WTC11 (cell line): ENCODE data around the gene ATP6AP1. TPM values are rescaled to one million over a fixed set of nuclear protein-coding genes. Genes with fewer than 3 reads are reported as not detected.
A peak's percentile ranks its signal among the peaks of the same experiment; 100 is the strongest.

Experiments used
- ATAC-seq: fragments of 200-7000 bp; cut with Tn5 transposase; 2 replicates; pipeline ENCODE4 v1.10.0; 2021; ENCODE audit warnings: mild to moderate bottlenecking, moderate library complexity
- CTCF ChIA-PET: fragments of 300-600 bp; sonication (Branson Sonifier 250); formaldehyde crosslinking; loops from one replicate; lab custom pipeline; 2021; ENCODE audit warnings: antibody characterized with exemption; lab: Charles Lee
- POLR2A ChIA-PET: fragments of 350-600 bp; sonication (Branson Sonifier 250); formaldehyde crosslinking; loops from one replicate; lab custom pipeline; 2021; ENCODE audit warnings: antibody characterized with exemption; lab: Charles Lee
- DNase-seq: peaks from one replicate; pipeline ENCODE4 v3.0.0; 2021; ENCODE audit warnings: low spot score
- H3K27ac Mint-ChIP-seq: 2 replicates; pipeline ENCODE4 v1.8.0; 2021; ENCODE audit warnings: mixed read lengths
- H3K27me3 Mint-ChIP-seq: 2 replicates; pipeline ENCODE4 v1.8.0; 2021; ENCODE audit warnings: low read depth, mild to moderate bottlenecking, moderate library complexity, mixed read lengths
- H3K36me3 Mint-ChIP-seq: 2 replicates; pipeline ENCODE4 v1.8.0; 2021; ENCODE audit warnings: mixed read lengths
- H3K4me1 Mint-ChIP-seq: 2 replicates; pipeline ENCODE4 v1.8.0; 2022; ENCODE audit warnings: mixed read lengths
- H3K4me3 Mint-ChIP-seq: 2 replicates; pipeline ENCODE4 v1.8.0; 2021; ENCODE audit warnings: mild to moderate bottlenecking, moderate library complexity, mixed read lengths
- H3K9me3 Mint-ChIP-seq: 2 replicates; pipeline ENCODE4 v1.8.0; 2021; ENCODE audit warnings: mixed read lengths
- ATF6 ChIP-seq: sonication (generic); formaldehyde crosslinking; IDR thresholded peaks from 2 replicates; pipeline ENCODE4 v1.8.1; 2023; ENCODE audit warnings: mild to moderate bottlenecking, missing genetic modification reagents
- CTCF ChIP-seq: fragments of 200-600 bp; IDR thresholded peaks from 2 replicates; pipeline ENCODE4 v1.8.0; 2022; ENCODE audit warnings: antibody characterized with exemption
- ESRRA ChIP-seq: sonication (generic); formaldehyde crosslinking; IDR thresholded peaks from 2 replicates; pipeline ENCODE4 v1.8.1; 2022; ENCODE audit warnings: mild to moderate bottlenecking, missing genetic modification reagents, borderline replicate concordance
- FOXP4 ChIP-seq: sonication (generic); formaldehyde crosslinking; IDR thresholded peaks from 2 replicates; pipeline ENCODE4 v1.8.0; 2022; ENCODE audit warnings: mild to moderate bottlenecking, missing genetic modification reagents
- GTF2I ChIP-seq: fragments of 250-450 bp; sonication (Bioruptor Pico); conservative IDR thresholded peaks from 2 replicates; pipeline ENCODE4 v1.4.0; 2021; ENCODE audit warnings: mild to moderate bottlenecking
- HMGA2 ChIP-seq: fragments of 250-450 bp; sonication (Bioruptor Pico); IDR thresholded peaks from 2 replicates; pipeline ENCODE4 v1.4.0; 2021; ENCODE audit warnings: mild to moderate bottlenecking, moderate library complexity
- HMGXB4 ChIP-seq: sonication (generic); formaldehyde crosslinking; IDR thresholded peaks from 2 replicates; pipeline ENCODE4 v1.8.1; 2023; ENCODE audit warnings: mild to moderate bottlenecking, moderate library complexity, missing genetic modification reagents
- KAT7 ChIP-seq: sonication (generic); formaldehyde crosslinking; IDR thresholded peaks from 2 replicates; pipeline ENCODE4 v1.8.1; 2023; ENCODE audit warnings: missing genetic modification reagents, mild to moderate bottlenecking, borderline replicate concordance
- MXD4 ChIP-seq: fragments of 250-450 bp; sonication (Bioruptor Pico); IDR thresholded peaks from 2 replicates; pipeline ENCODE4 v1.8.0; 2021; ENCODE audit warnings: mild to moderate bottlenecking, moderate library complexity, borderline replicate concordance
- NFATC4 ChIP-seq: fragments of 250-450 bp; sonication (Bioruptor Pico); IDR thresholded peaks from 2 replicates; pipeline ENCODE4 v1.9.0; 2021; ENCODE audit warnings: mild to moderate bottlenecking
- NFYB ChIP-seq: sonication (generic); formaldehyde crosslinking; conservative IDR thresholded peaks from 2 replicates; pipeline ENCODE4 v1.8.0; 2022; ENCODE audit warnings: low read depth, missing genetic modification reagents
- PRDM15 ChIP-seq: sonication (generic); formaldehyde crosslinking; IDR thresholded peaks from 2 replicates; pipeline ENCODE4 v1.8.0; 2022; ENCODE audit warnings: missing genetic modification reagents
- PRRX2 ChIP-seq: fragments of 250-450 bp; sonication (Bioruptor Pico); IDR thresholded peaks from 2 replicates; pipeline ENCODE4 v1.8.0; 2021; ENCODE audit warnings: mild to moderate bottlenecking
- RELA ChIP-seq: sonication (generic); formaldehyde crosslinking; IDR thresholded peaks from 2 replicates; pipeline ENCODE4 v1.8.1; 2022; ENCODE audit warnings: missing genetic modification reagents, mild to moderate bottlenecking, borderline replicate concordance
- SMAD4 ChIP-seq: sonication (generic); formaldehyde crosslinking; IDR thresholded peaks from 2 replicates; pipeline ENCODE4 v1.8.0; 2022; ENCODE audit warnings: mild to moderate bottlenecking, missing genetic modification reagents
- SOX15 ChIP-seq: fragments of 250-450 bp; sonication (Bioruptor Pico); IDR thresholded peaks from 2 replicates; pipeline ENCODE4 v1.9.0; 2021; ENCODE audit warnings: mild to moderate bottlenecking
- TCF7 ChIP-seq: sonication (generic); formaldehyde crosslinking; IDR thresholded peaks from 2 replicates; pipeline ENCODE4 v1.8.0; 2022; ENCODE audit warnings: mild to moderate bottlenecking, low read depth, missing genetic modification reagents, moderate library complexity
- TP53 ChIP-seq: sonication (generic); formaldehyde crosslinking; IDR thresholded peaks from 2 replicates; pipeline ENCODE4 v1.8.1; 2023; ENCODE audit warnings: mild to moderate bottlenecking, missing genetic modification reagents
- ZBTB21 ChIP-seq: sonication (generic); formaldehyde crosslinking; IDR thresholded peaks from 2 replicates; pipeline ENCODE4 v1.8.1; 2023; ENCODE audit warnings: mild to moderate bottlenecking, missing genetic modification reagents, borderline replicate concordance
- ZNF138 ChIP-seq: sonication (generic); formaldehyde crosslinking; conservative IDR thresholded peaks from 2 replicates; pipeline ENCODE4 v1.8.1; 2022; ENCODE audit warnings: mild to moderate bottlenecking, moderate library complexity, missing genetic modification reagents
- ZNF317 ChIP-seq: sonication (generic); formaldehyde crosslinking; IDR thresholded peaks from 2 replicates; pipeline ENCODE4 v1.8.1; 2023; ENCODE audit warnings: low read depth, mild to moderate bottlenecking, moderate library complexity, missing genetic modification reagents, borderline replicate concordance
- ZNF423 ChIP-seq: fragments of 250-450 bp; sonication (Bioruptor Pico); IDR thresholded peaks from 2 replicates; pipeline ENCODE4 v2.1.2; 2022; ENCODE audit warnings: mild to moderate bottlenecking, moderate library complexity
- ZNF425 ChIP-seq: fragments of 250-450 bp; sonication (Bioruptor Pico); conservative IDR thresholded peaks from 2 replicates; pipeline ENCODE4 v1.9.0; 2021; ENCODE audit warnings: mild to moderate bottlenecking
- ZNF671 ChIP-seq: fragments of 250-450 bp; sonication (Bioruptor Pico); IDR thresholded peaks from 2 replicates; pipeline ENCODE4 v1.8.0; 2021; ENCODE audit warnings: mild to moderate bottlenecking
- total RNA-seq: library from RNA; stranded (reverse); gene quantifications from 3 replicates; pipeline ENCODE4 v1.2.3, GENCODE V29; 2021

Gene ATP6AP1
- total RNA-seq, 1 experiment from 2014 or later = 43.9 TPM

- TF ChIP-seq FOXP4 (CRISPR knock-in tag) = no peak
- TF ChIP-seq MXD4 (CRISPR knock-in tag) = no peak
- no peak for TF ChIP-seq TCF7
- TF ChIP-seq TP53 (CRISPR knock-in tag) = no peak
- TF ChIP-seq HMGA2 (CRISPR knock-in tag) = no peak
- TF ChIP-seq ATF6 (CRISPR knock-in tag) = no peak
- no peak for TF ChIP-seq SOX15 (CRISPR knock-in tag)
- no peak for TF ChIP-seq NFYB (CRISPR knock-in tag)
- no peak for TF ChIP-seq NFATC4
- no peak for TF ChIP-seq ZNF423
- TF ChIP-seq PRDM15 (CRISPR knock-in tag) = no peak
- TF ChIP-seq HMGXB4 = peak; percentile 70; the same call in 1 of the 2 replicates
- no peak for TF ChIP-seq SMAD4 (CRISPR knock-in tag)
- no peak for TF ChIP-seq KAT7 (CRISPR knock-in tag)
- TF ChIP-seq, all 79 proteins: peak for 11
These were observed 49.5 kb upstream of the ATP6AP1 start, which contains the start of gene EMD (continued) for GRCh38 chrX:154378799-154379568.

- ATAC-seq (no peak), DNase-seq (no peak)
- Mint-ChIP-seq H3K4me1 (peaks cover 25% of the 10 kb centered on the region), H3K4me3 (peak overlapping the region; percentile 85), H3K9me3 (no peaks in the 10 kb centered on the region), H3K36me3 (peaks cover 9% of the 10 kb centered on the region), H3K27ac (no peak overlapping the region), H3K27me3 (peaks cover 8% of the 10 kb centered on the region)
- ChIA-PET CTCF (no interaction called here), POLR2A (interaction anchor here (0.6 to 3.3 kb wide), 5 partner anchors 9 to 153 kb away, joined by 3 to 13 read pairs (median 5); partner anchors contain the start of genes DNASE1L1 and RPL10)
- TF ChIP-seq RELA (CRISPR knock-in tag) = no peak
- TF ChIP-seq GTF2I (CRISPR knock-in tag) = no peak
- TF ChIP-seq CTCF = no peak
- no peak for TF ChIP-seq ZBTB21
- TF ChIP-seq ESRRA (CRISPR knock-in tag) = no peak
- no peak for TF ChIP-seq PRRX2
- TF ChIP-seq ZNF425 (CRISPR knock-in tag) = no peak
- no peak for TF ChIP-seq ZNF317 (CRISPR knock-in tag)
- no peak for TF ChIP-seq KAT7 (CRISPR knock-in tag)
- TF ChIP-seq SMAD4 (CRISPR knock-in tag) = no peak
- no peak for TF ChIP-seq ZNF138 (CRISPR knock-in tag)
- no peak for TF ChIP-seq ZNF671 (CRISPR knock-in tag)
These were observed 48.9 kb upstream of the ATP6AP1 start for GRCh38 chrX:154379569-154379951.
